LHCN-M2 (cell line): Measurements from ENCODE around the gene GATA5. TPM values are rescaled to one million over a fixed set of nuclear protein-coding genes. Genes with fewer than 3 reads are reported as not detected.

Experiments
- DNase-seq: peaks from one replicate; pipeline ENCODE4 v3.0.0-alpha.2; 2012; ENCODE audit warnings: low read depth
- total RNA-seq: library from RNA; depleted of rRNA; stranded (reverse); fragments of >200 nt; gene quantifications from 2 replicates; pipeline ENCODE4 v1.2.3, GENCODE V29; 2014

Gene GATA5
- total RNA-seq, 1 experiment from 2014 or later = not detected

GRCh38 chr20:62472941-62473585 is 2.7 kb downstream of the GATA5 start:
- DNase-seq = no peak

DNA sequence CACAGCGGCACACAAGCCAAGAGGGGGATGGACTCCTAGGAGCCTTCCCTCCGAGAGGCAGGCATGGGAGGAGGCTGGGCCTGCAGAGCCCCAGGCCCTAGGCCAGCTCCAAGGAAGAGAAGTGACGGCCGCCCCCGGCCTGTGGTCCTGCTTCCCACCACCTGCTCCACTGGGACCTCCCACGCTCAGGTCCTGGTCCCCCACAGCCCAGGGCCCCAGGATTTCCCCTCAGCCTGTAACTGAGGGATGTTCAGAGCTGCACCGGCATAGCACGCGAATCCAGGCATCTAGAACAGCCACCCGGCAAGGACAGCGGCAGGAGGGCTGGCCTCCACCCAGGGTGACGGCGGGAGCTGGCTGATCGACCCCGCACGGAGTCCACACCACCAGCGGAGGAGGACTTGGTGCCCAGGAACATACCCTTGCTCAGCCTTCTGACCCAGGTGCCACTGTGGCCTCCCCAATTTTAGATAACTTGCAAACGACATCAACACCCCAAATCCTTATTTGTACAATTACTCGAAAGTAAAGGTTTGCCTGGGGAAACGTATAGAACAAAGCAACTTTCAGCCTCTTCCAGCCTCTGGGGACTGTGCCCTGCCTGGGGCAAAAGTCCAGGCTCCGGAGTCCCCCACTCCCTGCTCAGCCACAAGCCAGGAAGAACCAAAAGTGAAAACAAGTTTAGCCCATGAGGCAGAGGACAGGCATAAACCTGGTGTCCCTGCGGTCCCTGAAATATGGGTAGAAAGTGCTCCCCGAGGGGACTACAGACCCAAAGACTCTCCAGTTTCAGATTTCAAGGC is 3.5 kb downstream of the GATA5 start:
- DNase-seq = no peak

DNA sequence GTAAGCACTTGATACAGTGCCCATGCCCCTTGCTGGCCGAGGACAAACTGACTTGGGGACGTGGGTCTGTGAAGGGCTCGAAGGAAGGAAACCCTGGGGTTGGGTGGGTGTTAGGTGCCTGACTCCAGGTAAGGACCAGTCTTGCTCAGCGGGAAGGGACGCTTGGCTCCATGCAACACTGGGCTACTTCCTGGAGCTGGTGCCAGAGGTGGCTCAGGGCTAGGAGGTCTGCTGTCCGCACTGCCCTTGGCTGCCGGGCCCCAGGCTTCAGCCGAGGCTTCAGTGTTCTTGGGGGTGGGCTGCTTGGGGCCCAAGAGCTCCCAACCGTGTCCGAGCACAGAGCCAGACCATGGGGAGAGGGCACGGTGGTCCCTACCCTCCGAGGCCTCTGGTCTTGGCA is 5.3 kb downstream of the GATA5 start:
- DNase-seq = no peak

- DNase-seq = no peak
These were observed 5.8 kb downstream of the GATA5 start for GRCh38 chr20:62470001-62470400.

DNA sequence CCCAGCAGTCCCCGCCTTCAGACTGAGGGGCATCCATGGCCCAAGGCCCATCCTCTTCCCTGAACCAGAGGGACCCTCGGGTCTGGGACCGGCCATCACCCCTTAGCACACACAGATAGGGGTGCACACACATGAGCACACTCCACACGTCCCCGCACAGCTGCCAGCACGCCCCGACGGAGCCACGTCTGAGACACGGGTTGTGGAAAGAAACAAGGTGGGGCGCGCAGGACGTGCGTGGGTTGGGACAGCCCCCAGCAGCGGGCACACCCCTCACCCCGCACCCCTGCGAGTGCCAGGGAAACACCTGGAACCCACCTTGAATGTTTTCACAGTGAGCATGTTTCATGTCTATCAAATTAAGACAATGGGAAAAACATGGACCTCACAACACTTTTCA is 6.4 kb downstream of the GATA5 start:
- no peak for DNase-seq

- no peak for DNase-seq
These were observed 8.8 kb downstream of the GATA5 start for GRCh38 chr20:62466806-62467537.

- no peak for DNase-seq
These were observed 9.6 kb downstream of the GATA5 start for GRCh38 chr20:62466072-62466760.

- DNase-seq = no peak
These were observed 10.8 kb downstream of the GATA5 start for GRCh38 chr20:62464990-62465389.

- no peak for DNase-seq
These were observed 11.4 kb downstream of the GATA5 start for GRCh38 chr20:62464425-62464770.

- DNase-seq = no peak
These were observed 12.0 kb downstream of the GATA5 start for GRCh38 chr20:62463651-62464424.

DNA sequence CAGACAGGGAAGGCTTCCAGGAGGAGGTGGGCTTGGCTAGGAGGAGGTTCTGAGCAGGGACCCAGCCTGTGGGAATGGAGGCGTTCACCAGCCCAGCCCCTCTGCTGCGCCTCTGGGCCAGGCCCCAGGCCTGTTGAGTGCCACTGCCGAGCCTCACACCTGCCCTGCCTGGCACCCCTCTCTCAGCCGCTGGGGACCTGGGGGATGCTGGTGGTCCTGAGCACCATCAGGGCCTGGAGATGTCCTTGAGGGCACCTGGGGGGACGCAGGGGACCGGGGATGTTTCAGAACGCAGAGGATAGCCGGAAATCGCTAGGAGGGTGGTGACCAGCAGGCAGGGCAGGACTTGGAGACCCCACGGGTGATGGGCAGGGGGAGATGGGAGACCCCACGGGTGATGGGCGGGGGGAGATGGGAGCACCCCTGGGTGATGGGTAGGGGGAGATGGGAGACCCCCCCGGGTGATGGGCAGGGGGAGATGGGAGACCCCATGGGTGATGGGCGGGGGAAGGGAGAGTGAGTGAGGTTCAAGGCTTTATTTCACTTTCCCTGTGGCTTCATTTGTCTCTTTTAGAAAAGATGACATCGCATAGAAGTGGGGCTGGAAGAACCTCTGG is 12.7 kb downstream of the GATA5 start:
- DNase-seq = no peak

DNA sequence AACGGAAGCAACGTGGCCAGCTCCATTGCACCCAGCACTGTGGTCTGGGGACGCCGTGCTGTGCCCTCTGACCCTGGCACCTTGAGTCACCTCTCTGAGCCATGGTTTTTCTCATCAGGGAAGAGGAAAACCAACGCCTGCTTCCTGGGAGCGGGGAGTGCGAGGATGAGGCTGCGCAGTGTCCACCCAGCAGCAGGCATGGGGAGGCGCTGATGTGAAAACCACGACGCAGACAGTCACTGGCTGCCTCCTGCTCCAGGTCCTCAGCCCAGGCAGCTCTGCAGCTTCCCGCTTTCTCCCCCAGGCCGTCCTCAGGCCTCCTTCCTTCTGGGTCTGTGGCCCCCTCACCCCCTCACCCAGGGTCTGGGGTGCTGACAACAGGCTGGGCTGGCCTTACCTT is 14.0 kb downstream of the GATA5 start:
- no peak for DNase-seq

- DNase-seq = no peak
These were observed 14.6 kb downstream of the GATA5 start for GRCh38 chr20:62461157-62461556.

- DNase-seq = no peak
These were observed 15.1 kb downstream of the GATA5 start for GRCh38 chr20:62460678-62461077.

- no peak for DNase-seq
These were observed 16.3 kb downstream of the GATA5 start for GRCh38 chr20:62459488-62459887.

DNA sequence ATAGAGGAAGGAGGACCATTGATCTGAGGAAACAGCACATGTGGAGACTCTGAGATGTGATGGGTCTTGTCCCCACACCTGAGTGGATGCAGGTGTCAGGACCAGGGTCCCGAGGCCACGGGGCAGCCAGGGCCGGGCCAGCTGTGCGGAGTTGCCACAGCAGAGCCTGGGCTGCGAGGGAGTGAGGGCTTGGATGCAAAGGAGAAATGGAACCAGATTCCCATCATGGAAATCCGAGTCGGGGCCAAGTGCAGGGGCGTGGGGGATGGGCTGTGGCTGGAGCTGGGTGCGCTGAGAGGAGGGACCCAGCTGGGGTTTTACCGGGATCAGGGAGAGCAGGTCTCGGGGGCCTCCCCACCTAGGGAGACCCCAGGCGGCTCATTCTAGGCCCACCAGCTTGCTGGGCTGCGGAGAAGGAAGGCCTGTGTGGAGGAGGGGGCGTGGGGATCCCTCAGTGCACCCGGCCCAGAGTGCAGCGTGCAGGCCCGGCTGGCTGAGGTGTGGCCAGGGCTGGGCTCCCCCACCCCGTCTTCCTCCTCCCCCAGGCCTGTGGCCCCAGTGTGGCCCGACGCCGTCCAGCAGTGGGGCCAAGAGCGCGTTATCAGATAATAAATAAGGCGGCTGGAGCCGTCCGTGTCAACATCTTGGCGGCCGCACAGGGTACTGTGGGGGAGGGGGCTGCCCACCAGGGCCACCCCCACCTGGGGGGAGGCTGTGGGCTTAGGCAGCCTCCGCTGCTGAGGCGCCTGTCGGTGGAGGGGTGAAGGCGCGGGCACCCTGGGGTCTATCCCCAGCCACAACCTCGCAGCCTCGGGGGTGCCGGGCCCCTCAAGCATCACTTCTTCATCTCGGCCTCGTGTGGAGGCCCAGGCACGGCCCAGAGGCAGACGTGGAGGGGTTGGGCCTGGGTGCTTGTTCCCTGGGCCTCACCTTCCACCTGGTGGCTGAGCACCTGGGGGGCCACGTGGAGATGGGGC is 17.2 kb downstream of the GATA5 start:
- DNase-seq = no peak

DNA sequence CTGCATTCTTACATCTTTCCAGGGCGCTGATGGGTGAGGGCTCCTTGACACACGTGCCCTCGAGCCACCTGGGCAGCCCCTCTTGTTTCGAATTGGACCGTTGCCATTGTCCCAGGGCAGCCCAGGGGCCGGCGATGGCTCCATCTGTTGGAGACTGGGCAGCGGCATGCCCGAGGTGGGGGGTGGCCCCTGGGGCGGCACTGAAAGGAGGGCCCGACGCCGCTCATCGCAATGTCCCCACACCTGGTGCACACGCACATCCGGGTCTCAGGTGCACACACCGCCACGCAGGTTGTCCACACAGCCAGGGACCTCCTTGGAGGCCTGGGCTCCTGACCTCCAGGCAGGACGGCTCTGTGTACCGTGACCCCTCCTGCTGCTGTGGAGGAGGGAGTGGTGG is 18.0 kb downstream of the GATA5 start:
- DNase-seq = no peak

DNA sequence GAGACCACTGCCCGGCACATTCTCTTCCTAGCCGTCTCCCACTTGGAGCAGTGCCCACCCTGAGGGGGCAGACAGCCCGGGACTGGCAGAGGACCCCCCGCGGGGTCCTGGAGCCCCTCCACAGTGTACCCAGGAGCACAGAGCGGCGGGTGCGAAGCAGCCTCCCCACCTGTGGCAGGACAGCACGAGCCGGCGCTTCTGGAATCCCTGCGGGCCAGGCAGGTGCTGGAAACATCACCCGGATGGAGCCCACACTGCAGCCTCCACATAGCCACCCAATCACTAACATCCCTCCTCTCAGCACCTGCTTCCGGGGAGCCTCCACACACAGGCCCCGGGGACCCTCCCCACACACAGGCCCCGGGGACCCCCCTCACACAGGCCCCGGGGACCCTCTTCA is 18.7 kb downstream of the GATA5 start:
- no peak for DNase-seq

- no peak for DNase-seq
These were observed 19.9 kb downstream of the GATA5 start for GRCh38 chr20:62455929-62456328.
